HG03139 (cell line): ENCODE measurements around the gene CDH20.

Experiments
- ATAC-seq: cut with Tn5 transposase; IDR thresholded peaks from one replicate; pipeline ENCODE4 v1.9.1; 2021; ENCODE audit not compliant: unreplicated experiment

The CDH20 gene

GRCh38 chr18:61333271-61333745, at the start of gene CDH20:
TSS of gene CDH20 (plus strand) at chr18:61333430.
- ATAC-seq: no peak

DNA sequence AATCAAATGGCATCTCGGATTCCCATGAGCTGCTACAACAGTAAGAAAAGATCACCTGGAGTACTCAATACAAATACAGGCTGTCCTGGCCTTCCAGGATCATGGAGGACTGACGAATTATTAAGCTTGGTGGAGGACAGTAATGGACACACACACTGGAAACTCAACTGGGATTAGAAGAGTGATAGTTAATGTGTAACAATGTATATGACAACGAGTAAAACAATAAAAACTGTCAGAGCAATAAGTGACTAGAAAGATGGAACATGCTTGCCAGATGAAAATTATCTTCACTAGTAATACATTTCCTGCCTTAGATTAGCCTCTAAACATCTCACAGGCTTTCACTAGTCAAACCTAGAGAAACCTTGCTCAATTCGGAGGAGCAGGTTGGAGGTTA, 49.2 kb upstream of the CDH20 start:
- ATAC-seq: no peak

GRCh38 chr18:61285777-61286176, 47.5 kb upstream of the CDH20 start:
- ATAC-seq: no peak

- ATAC-seq: no peak
These were observed 46.4 kb upstream of the CDH20 start for GRCh38 chr18:61286867-61287266.

DNA sequence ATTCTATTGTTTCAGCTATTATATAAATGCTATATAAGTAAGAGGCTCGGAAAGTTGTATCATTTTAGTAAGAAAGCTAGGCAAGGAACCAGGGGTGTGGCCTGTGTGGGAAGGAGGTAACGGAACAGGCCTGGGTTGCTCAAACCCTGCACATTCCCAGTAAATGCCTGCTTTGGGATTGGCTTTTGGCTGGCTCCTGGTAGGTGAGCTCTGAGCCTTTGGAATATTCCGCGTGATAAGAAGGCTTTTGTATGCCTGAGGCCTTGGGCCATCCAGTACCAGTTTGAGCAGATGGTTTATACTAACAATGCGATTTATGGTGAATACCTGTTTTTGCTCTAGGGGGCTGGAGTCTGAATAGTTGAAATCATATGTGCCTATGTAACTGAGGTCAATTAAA, 42.6 kb upstream of the CDH20 start:
- no peak for ATAC-seq

DNA sequence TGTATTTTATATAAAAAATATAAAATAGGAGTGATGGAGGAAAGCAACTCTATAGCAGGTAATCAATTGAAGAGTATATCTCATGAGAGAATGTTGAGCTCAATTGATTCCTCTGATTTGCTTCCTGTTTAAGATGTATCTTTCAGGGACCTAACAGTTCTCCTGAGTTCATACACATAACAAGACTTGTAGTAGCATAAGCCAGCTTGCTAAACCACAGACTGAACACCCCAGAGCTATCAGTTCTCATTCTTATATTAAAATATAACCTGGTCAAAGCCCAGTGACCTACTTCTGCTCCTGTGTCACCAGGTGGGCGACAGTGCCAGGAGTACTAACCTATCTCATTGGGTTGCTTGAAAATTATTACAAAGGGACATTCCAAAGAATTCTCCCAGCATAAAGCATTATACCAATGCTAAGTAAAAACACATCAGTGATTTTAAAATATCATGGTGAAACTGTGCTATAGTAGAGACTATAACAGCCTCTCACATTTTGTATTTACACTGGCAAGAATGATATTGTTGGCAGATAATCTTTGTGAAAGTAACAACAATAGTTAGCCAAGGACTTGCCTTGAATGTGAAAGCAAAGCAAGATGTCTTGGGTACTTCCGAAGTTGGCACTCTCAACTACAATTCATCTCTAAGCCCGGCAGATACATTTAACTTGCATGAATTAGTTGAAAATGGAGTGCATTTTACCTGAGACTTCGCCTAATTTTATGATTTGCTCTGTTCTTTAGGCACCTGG, 40.8 kb upstream of the CDH20 start:
- ATAC-seq: no peak

DNA sequence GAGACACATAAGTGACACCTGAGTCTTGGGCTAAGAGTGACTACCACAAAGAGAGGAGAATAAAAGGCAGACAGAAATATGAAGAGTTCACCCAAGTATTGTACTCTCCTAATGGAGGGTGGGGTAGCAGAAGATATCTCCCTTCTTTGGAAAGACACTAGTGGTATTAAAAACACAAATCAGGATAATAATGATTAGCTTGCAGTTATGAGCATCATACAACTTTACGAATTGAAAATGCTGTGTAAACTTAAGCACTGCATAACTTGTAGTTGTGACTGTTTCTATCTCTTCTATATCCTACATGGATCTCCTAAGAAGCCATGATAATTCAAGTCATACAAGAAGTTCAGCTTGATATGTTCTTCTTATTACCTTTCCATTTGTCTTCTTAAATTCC, 38.1 kb upstream of the CDH20 start:
- no peak for ATAC-seq

- ATAC-seq: no peak
These were observed 25.2 kb upstream of the CDH20 start for GRCh38 chr18:61308004-61308403.

DNA sequence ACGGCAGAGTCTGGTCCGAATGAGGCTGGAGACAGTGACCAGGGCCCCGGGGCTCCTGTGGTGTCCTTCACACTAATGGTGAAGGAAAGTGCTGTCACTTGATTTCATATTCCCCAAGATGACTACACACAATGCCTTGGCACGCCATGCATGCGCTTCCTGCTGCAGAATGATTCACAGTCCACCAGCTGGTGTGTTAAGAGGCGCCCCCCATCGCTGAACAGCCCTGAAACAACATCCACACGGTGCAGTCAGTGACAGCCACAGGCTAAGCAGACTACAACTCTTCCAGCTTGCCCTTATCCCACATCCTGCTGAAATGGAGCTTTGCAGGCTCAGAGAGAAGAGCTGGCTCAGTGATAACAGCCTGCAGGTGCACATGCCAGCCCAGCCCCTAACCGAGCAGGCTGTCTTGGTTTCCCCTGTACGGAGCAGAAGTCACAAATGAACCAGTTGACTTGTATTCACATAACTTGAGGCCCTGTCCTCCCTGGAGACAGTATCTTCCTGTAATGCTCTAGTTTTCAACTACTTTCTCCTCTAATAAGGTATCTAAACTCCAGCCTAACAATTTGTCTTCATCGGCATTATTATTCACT, 24.3 kb upstream of the CDH20 start:
- ATAC-seq: no peak

GRCh38 chr18:61322265-61322873, 10.9 kb upstream of the CDH20 start:
- peak; percentile 96 for ATAC-seq

DNA sequence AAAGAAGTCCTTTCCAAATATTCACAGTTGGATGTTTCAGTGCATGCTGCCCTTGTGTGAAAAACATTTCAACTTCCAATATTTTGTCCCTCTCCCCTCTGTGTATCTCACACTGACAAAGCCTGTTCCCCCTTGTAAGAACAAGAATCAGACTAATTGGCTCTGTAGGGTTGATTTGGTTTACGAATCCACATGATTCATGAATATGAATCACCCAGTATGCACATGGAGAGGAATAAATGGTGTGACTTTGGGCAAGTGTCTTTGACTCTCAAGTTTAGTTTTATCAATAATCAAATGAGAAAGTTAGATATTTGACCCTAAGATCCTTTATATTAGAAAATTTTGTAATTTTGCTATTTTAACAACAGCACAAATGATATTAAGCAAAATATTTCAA, 9.3 kb upstream of the CDH20 start:
- ATAC-seq: no peak

DNA sequence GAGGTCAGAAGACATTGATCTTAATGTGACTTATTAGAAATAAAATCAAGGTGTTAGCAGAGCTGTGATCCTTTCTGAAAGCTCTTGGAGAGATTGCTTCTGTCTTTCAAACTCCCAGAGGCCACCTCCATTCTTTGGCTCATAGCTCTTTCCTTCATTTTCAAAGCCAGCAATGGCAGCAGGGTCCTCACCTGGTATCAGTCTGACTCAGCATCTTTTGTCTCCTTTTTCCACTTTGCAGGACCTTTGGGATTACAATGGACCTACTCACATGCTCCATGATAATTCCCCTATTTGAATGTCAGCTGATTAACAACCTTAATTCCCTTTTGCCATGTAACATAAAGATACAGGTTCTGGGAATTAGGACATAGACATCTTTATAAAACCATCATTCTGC, 6.8 kb upstream of the CDH20 start:
- no peak for ATAC-seq

DNA sequence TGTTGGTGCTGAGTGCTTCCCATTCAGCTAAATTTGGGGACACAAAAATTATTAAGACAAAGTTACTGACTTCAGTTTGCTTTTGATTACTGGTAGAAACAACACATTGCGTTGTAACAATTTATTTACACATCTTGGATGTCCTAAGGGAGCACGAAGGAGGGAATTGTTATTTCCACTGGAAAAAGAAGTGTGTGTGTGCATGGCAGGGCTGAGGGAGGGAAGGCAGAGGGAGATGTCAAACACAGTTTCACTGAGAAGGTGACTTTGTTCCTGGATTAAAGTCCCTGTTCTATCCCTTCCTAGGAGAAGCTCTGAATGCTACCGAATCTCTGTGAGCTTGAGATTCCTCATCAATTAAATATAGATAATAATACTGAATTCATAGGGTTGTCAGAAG, 3.8 kb upstream of the CDH20 start:
- ATAC-seq: no peak

DNA sequence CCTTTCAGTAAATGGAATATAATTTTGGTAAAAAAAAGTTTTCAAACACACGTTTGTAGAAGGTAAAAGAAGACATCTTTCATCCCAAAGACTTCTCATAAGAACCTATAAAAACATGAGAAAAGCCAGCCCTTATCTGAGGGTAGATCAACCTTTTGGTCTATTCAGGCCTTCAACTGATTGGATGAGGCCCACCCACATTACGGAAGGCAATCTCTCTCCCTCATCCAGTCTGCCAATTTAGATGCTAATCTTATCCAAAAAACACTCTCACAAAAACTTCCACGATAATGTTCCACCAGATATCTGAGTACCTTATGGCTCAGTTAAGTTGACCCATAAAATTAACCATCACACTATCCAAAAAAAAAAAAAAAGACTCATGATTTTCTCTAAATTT, 2.2 kb upstream of the CDH20 start:
- no peak for ATAC-seq

- ATAC-seq: no peak
These were observed 688 bp downstream of the CDH20 start for GRCh38 chr18:61333746-61334490.

DNA sequence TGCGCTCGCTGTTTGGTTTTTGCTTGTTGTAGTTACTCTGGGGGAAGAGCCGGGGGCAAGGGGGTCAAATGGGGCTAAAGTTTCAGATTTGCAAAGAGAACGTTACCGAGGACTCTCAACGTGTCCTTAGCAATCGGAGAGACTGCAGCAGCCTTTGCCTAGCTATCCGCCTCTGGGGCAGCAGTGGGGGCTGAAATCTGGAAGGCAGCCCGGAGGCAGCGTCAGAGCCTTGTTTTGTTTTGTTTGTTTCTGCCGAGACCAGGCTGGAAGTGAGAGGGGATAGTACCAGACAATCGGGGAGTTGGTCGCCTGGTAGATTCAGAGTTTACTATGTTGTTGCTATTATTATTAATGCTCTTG, 1.2 kb downstream of the CDH20 start:
- no peak for ATAC-seq

DNA sequence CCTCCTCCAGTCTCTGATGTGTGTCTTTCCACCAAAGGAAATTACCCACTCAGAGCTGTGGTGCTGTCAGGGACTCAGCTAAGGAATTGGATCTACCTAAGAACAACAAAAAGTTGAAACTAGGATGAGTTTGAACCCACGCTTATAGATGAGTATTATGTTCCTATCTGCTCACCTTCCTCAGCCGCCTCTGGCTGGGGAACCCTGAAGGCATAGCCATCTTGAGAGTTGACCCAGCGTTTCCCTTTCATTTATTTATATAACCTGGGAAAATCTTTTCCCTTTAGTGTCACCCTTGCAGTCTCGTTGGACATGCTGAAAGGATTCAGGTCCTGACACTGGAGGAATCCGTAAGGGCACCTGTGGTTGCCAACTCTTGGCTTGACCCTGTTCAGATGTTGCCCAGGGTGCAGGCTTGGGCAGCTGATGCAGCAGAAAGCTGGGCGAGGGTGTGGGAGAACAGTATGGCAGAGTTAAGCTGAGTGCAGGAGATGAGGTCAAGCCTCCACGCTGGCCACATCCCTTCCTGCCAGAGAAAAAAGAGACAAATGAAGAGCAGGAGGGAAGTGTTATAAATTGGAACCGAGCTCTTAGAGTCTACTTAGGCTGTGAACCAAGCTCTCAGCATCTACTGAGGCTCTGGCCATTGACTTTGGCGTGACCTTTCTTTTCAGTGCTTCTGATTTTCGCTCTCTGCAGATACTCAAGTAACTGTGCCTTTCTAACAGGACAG, 1.9 kb downstream of the CDH20 start:
- no peak for ATAC-seq

DNA sequence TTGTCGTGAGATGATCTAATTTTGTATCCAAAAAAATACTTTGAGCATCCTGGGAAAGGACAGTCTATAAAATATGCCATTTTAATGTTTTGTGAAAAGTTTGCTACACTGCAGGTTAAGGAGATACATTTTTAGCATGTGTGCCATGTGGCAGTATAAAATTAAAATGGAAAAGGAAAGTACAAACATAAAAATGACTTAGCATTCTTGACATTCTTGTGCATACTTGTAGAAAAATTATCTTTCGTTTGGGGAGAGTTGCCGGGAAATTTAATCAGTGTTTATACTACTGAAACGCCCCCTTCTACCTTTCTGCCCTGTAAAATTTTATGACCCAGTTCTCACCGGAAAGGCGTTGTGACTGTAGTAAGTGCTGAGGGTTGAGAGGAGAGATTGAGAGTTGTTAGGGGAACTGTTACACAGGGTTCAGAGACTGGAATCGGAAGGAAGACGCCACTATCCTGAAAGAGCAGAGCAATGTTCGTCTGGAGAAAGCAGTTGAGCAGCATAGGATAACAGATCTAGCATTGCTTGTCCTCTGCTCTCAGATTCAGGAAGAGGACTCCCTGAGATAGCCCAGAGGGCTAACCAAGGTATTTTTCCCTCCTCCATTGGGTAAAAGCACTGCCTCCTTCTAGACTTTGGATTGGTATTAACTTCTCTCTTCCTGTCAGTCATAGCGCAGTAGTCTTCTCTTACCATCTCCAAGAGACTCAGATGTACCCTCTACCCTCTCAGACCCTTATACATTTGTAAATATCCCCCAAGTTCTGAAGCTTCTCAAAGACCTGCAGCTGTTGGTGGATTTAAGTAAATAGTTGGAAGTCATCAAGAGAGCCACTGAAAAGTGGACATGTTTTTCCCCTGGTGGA, 2.7 kb downstream of the CDH20 start:
- no peak for ATAC-seq

GRCh38 chr18:61336766-61337165, 3.5 kb downstream of the CDH20 start:
- no peak for ATAC-seq

DNA sequence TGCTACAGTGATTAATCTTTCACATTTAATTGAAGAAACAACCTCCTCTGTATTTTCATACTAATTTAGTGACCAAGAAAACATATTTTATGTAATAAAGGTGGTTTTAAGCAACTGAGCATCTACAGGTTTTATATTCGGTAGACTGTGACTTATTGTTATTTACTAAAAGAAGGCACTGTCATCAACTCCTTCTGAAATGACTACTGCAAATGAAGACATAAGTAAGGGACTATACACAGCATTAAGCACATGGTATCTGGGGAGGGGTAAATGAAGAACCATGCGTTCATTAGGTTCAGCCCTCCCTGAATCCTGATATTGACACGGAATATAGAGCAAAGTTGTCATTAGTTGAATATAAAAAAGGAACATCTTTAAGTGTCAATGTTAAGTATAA, 4.3 kb downstream of the CDH20 start:
- ATAC-seq: no peak
